Endometrial microvascular endothelial cells (primary cell): ENCODE data around the gene ITGAL. TPM values are rescaled to one million over a fixed set of nuclear protein-coding genes. Genes with fewer than 3 reads are reported as not detected.
"Not testable (repeated sequence)": the region's sequence is repeated elsewhere in the genome, so short reads cannot be mapped to it uniquely, and the experiment has no call there.

Experiments used
- in situ Hi-C: cut with HindIII; loops from 2 replicates; pipeline ENCODE4 v1.10.0; 2017; ENCODE audit warnings: low sequenced_read_pairs, low pct_unique_long_range_greater_than_20kb; ENCODE audit errors: inconsistent ontology term
- total RNA-seq: library from RNA; depleted of rRNA; stranded (reverse); fragments of >200 nt; gene quantifications from one replicate; pipeline ENCODE4 v1.2.3, GENCODE V29; 2015; ENCODE audit errors: inconsistent ontology term

The ITGAL gene
- total RNA-seq, 1 donor from 2014 or later: not detected

- in situ Hi-C loops: not testable (repeated sequence)
Measured at GRCh38 chr16:30522702-30523463, 50.3 kb downstream of the ITGAL start.

GRCh38 chr16:30523768-30524574, 51.4 kb downstream of the ITGAL start:
- in situ Hi-C loops: no loop called here

DNA sequence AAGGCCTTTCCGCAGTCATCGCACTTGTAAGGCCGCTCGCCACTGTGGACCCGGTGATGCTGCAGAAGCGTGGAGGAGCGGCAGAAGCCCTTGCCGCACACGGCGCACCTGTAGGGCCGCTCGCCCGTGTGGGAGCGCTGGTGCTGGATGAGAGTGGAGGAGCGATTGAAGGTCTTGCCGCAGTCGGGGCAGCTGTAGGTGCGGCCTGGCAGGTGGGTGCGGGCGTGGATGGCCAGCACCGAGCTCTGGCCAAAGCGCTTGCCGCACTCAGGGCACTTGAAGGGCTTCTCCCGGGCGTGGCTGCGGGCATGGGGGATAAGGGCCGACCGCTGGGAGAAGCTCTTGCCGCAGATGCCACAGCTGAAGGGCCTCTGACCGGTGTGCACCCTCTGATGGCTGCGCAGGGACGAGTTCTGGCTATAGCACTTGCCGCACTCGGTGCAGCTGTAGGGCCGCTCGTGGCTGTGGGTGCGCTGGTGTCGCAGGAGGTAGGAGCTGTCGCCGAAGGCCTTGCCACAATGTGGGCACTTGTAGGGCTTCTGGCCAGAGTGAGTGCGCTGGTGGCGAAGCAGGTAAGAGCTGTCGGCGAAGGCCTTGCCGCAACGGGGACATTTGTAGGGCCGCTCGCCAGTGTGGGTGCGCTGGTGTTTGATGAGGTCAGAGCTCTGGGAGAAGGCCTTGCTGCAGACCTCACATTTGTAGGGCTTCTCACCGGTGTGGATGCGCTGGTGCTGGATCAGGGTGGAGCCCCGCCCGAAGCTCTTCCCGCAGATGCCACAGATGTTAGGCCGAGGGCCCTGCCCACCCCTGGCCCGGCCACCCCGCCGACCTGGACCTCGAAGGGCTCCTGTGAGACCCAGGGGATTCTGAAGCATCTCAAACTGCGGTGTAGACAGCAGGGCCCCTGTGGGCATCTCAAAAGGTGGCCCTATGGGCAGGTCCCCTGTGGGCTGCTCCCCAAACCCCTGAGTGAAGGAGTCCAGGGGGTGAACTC, 52.3 kb downstream of the ITGAL start:
- in situ Hi-C loops: no loop called here

DNA sequence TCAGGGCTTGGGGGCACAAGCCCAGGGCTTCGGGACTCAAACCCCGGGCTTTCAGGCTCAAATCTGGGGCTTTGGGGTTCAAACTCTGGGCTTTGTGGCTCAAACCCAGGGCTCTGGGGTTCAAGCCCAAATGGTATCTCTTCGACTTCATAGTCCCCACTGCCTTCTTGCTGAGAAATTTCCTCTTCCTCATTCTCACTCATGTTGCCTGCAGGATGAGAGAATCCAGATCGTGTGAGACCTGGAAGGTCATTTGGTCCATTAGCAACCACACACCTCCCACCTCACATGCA, 53.2 kb downstream of the ITGAL start:
- in situ Hi-C loops: no loop called here

DNA sequence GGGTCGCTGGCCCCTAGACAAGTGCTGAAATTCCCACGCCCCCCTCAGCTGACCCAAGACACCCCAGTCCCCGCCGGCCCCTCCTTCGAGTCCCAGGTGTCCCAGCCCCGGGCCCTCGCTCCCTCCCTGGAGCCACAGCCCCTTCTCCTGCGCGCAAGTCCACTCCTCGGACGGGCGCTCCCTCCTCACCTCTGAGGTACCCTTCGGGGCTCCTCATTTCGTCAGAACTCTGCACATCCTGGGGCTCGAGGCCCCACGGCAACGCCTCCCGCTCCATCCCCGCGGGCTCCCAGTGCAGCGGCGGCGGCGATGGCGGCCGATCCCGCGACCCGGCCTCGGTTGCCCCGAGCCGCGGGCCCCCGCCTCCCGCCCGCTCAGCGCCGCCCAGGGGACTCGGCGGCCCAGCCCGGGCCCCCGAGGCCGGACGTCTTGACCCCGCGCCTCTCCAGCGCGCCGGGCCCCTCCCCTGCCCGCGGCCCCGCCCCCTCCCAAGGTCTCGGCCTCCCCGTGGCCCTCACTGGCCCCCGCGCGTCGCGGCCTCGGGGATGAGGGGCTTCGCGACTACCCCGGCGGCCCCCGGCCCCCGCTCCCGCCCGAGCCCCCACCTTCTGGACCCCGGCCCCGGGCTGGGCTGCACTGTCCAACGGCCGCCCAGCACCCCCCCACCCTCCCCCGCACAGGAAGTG, 53.7 kb downstream of the ITGAL start, which contains the start of gene ZNF768:
Gene ZNF768 (minus strand): TSS at position 430 of the 686 bp plus-strand sequence. CDS start 153 bp downstream, at position 277.
- in situ Hi-C loops: no loop called here

GRCh38 chr16:30526823-30527634, 54.5 kb downstream of the ITGAL start:
- in situ Hi-C loops: no loop called here

DNA sequence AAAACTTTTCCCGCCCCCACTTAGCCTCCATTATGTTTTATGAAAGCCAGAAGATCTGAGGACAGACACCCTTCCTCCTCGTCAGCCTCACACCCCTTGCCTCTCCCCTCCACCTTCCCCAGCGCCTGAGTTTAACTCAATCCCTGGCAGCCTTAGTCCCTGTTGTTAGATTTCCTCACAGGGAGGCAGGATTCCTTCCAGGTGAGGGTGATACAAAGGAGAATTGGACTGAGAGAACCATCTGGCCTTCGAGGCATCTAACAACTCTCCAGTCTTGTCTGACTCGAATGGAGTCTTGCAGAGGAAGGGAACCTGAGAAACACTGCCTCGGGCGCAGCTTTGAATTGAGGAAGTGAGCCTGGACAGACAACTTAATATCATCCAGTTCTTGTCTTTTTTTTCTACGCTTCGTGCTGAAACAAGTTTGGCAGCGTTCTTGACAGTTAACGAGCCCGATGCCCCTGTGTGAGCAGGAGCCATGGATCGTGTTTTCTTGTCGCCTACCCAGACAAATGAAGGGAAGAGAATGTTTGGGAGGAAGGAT, 55.2 kb downstream of the ITGAL start:
- in situ Hi-C loops: no loop called here

GRCh38 chr16:30528799-30529457, 56.4 kb downstream of the ITGAL start:
- in situ Hi-C loops: no loop called here

- in situ Hi-C loops: no loop called here
Measured at GRCh38 chr16:30530163-30531037, 57.9 kb downstream of the ITGAL start.

GRCh38 chr16:30532285-30533145, 60.0 kb downstream of the ITGAL start:
- in situ Hi-C loops: no loop called here

DNA sequence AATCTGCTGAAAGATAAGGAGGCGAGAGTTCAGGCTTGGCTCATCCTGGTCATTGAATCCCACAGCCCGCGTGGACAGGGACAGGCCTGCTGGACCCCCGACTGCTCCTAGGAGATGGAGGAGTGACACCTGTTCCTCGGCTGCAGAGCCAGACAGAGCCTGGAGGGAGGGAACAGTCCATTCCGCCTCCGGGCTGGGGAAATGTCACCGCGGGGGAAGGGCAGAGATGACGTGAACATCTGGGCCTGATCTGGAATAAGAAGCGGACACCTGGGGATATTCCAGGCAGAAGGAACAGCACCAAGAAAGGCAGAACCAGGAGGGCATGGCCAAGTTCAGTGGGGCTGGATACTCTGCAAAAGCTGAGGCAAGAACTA, 60.6 kb downstream of the ITGAL start:
- in situ Hi-C loops: no loop called here

GRCh38 chr16:30533748-30534367, 61.3 kb downstream of the ITGAL start:
- in situ Hi-C loops: no loop called here

DNA sequence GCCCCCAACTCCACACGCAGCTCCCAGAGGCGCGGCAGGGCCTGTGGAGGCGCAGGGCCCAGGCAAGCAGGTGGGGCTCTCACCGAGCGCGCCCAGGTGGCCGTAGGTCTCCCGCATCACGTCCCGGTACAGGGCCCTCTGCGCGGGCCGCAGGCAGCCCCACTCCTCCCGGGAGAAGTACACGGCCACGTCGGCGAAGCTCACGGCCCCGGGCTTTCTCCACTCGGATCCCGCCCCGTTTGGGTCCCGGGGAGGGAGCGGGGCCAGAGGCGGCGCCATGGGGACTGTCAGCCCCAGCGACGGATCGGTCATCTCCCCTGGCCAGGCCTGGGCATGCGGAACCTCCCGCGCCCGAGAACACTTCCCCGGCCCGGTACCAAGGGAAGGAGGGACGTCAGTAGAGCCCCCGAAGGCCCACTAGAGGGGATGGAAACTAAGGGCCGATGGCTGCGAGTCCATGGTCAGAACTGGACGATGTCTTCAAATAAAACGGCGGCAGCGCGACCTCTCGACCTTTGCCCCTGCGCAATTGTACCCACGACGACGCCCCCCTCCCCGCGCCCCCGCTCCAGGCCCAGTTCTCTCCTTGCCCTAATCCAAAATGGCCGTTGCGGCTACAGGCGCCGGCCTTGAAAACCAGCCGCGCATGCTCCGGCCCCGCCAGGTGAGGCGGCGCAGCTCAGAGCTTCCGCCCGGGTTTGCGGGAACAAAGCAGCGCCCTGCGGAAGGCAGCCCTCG, 62.0 kb downstream of the ITGAL start, which contains the start of gene ZNF747:
Gene ZNF747 (minus strand): TSS at position 491 of the 738 bp plus-strand sequence. CDS start 179 bp downstream, at position 312.
- in situ Hi-C loops: no loop called here

GRCh38 chr16:30535106-30535776, 62.7 kb downstream of the ITGAL start:
- in situ Hi-C loops: no loop called here
